Caco-2 (cell line): ENCODE measurements around the gene SPATC1L. TPM values are rescaled to one million over a fixed set of nuclear protein-coding genes. Genes with fewer than 3 reads are reported as not detected.

ENCODE experiments used
- BruUV-seq: library from RNA; stranded (reverse); fragments of 400-500 nt; replicated peaks from 2 replicates; lab custom pipeline; 2021; lab: Mats Ljungman, UMichigan
- CTCF ChIA-PET: fragments of 300-600 bp; sonication (Branson Sonifier 250); formaldehyde crosslinking; loops from one replicate; lab custom pipeline; 2022; ENCODE audit warnings: antibody characterized with exemption; lab: Charles Lee
- POLR2A ChIA-PET: fragments of 300-600 bp; sonication (Branson Sonifier 250); formaldehyde crosslinking; loops from one replicate; lab custom pipeline; 2022; ENCODE audit warnings: antibody characterized with exemption; lab: Charles Lee
- DNase-seq, 2 experiments: peaks; one replicate each; pipeline versions ENCODE4 v3.0.0 to v3.0.0-alpha.2; 2020 to 2022
- H3K27me3 ChIP-seq: replicated peaks from 2 replicates; pipeline ENCODE4 v1.6.0; 2011; ENCODE audit warnings: low read length; ENCODE audit not compliant: control insufficient read depth, insufficient read depth
- H3K36me3 ChIP-seq: 2 replicates; pipeline ENCODE4 v1.5.1; 2011; ENCODE audit warnings: low read length; ENCODE audit not compliant: control insufficient read depth, insufficient read depth
- H3K4me1 ChIP-seq: fragments of 250-450 bp; sonication (Bioruptor Pico); 2 replicates; pipeline ENCODE4 v1.5.1; 2020; ENCODE audit warnings: mild to moderate bottlenecking
- H3K4me3 ChIP-seq: 2 replicates; pipeline ENCODE4 v1.5.1; 2011; ENCODE audit warnings: low read depth, mild to moderate bottlenecking, control low read depth, low read length
- H3K9me3 ChIP-seq: fragments of 250-450 bp; sonication (Bioruptor Pico); 2 replicates; pipeline ENCODE4 v1.5.1; 2020; ENCODE audit warnings: mild to moderate bottlenecking, moderate library complexity
- H3K27ac Mint-ChIP-seq: one replicate; pipeline ENCODE4 v1.8.0; 2022; ENCODE audit warnings: mixed read lengths; ENCODE audit not compliant: unreplicated experiment
- H3K27me3 Mint-ChIP-seq: one replicate; pipeline ENCODE4 v1.8.0; 2022; ENCODE audit warnings: mixed read lengths; ENCODE audit not compliant: insufficient read depth, unreplicated experiment
- H3K36me3 Mint-ChIP-seq: one replicate; pipeline ENCODE4 v1.8.0; 2022; ENCODE audit warnings: mild to moderate bottlenecking, mixed read lengths; ENCODE audit not compliant: insufficient read depth, unreplicated experiment
- H3K4me1 Mint-ChIP-seq: one replicate; pipeline ENCODE4 v1.8.0; 2022; ENCODE audit warnings: low read depth, mixed read lengths; ENCODE audit not compliant: unreplicated experiment
- H3K4me3 Mint-ChIP-seq: one replicate; pipeline ENCODE4 v1.8.0; 2022; ENCODE audit warnings: mild to moderate bottlenecking, moderate library complexity, mixed read lengths; ENCODE audit not compliant: unreplicated experiment
- H3K9me3 Mint-ChIP-seq: one replicate; pipeline ENCODE4 v1.8.0; 2022; ENCODE audit warnings: mixed read lengths; ENCODE audit not compliant: unreplicated experiment
- intact Hi-C: fragments of 100-400 bp; cut with micrococcal nuclease; formaldehyde crosslinking; loops from one replicate; pipeline ENCODE4 v1.10.0; 2022; ENCODE audit not compliant: unreplicated experiment
- total RNA-seq: library from RNA; stranded (reverse); gene quantifications from 2 replicates; pipeline ENCODE4 v1.2.3, GENCODE V29; 2022
- TF ChIP-seq, protein P1 (sequence below), 2 experiments: fragments of 200-600 bp in 1 of 2; IDR thresholded peaks; 1 replicate in 1 of 2; 2 replicates in 1 of 2; pipeline versions ENCODE4 v1.5.1 to v1.8.0; 2011 to 2022; ENCODE audit warnings: antibody characterized with exemption in 1 of 2, control low read depth in 1 of 2, inconsistent platforms in 1 of 2, low read depth in 1 of 2, low read length in 1 of 2, mild to moderate bottlenecking in 1 of 2, moderate library complexity in 1 of 2; ENCODE audit not compliant: insufficient read depth in 1 of 2, severe bottlenecking in 1 of 2, unreplicated experiment in 1 of 2

Gene SPATC1L
- total RNA-seq, 1 experiment from 2014 or later, result 3.1 TPM

- no peaks in the 10 kb centered on the region for H3K36me3 ChIP-seq
- H3K4me1 ChIP-seq, result no peaks in the 10 kb centered on the region
- ChIA-PET POLR2A (no interaction called here), CTCF (no interaction called here)
- peak overlapping the region; percentile 20; the same call in 1 of the 2 replicates for H3K4me3 ChIP-seq
- peaks cover 16% of the 10 kb centered on the region for H3K36me3 Mint-ChIP-seq
- H3K4me1 Mint-ChIP-seq, result peaks cover 7% of the 10 kb centered on the region
- no peaks in the 10 kb centered on the region for H3K27me3 Mint-ChIP-seq
- H3K27ac Mint-ChIP-seq, result no peak overlapping the region
- intact Hi-C loops, result no loop called here
- no peaks in the 10 kb centered on the region for H3K27me3 ChIP-seq
- no TSS peak for BruUV-seq
- TF ChIP-seq, protein P1, sequence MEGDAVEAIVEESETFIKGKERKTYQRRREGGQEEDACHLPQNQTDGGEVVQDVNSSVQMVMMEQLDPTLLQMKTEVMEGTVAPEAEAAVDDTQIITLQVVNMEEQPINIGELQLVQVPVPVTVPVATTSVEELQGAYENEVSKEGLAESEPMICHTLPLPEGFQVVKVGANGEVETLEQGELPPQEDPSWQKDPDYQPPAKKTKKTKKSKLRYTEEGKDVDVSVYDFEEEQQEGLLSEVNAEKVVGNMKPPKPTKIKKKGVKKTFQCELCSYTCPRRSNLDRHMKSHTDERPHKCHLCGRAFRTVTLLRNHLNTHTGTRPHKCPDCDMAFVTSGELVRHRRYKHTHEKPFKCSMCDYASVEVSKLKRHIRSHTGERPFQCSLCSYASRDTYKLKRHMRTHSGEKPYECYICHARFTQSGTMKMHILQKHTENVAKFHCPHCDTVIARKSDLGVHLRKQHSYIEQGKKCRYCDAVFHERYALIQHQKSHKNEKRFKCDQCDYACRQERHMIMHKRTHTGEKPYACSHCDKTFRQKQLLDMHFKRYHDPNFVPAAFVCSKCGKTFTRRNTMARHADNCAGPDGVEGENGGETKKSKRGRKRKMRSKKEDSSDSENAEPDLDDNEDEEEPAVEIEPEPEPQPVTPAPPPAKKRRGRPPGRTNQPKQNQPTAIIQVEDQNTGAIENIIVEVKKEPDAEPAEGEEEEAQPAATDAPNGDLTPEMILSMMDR (IDR thresholded peaks at IDR 0.05; ENCODE audit: insufficient read depth in 1 of 2, low read depth in 1 of 2, low read length in 1 of 2, severe bottlenecking in 1 of 2, unreplicated experiment in 1 of 2), result no peak
- no peak overlapping the region for H3K4me3 Mint-ChIP-seq
- H3K9me3 Mint-ChIP-seq, result no peaks in the 10 kb centered on the region
- H3K9me3 ChIP-seq, result no peaks in the 10 kb centered on the region
- DNase-seq, result no peak
These were observed 29.2 kb downstream of the SPATC1L start for GRCh38 chr21:46154955-46155513.

- no peak overlapping the region for H3K4me3 Mint-ChIP-seq
- TF ChIP-seq, protein P1 (IDR thresholded peaks at IDR 0.05; ENCODE audit: insufficient read depth in 1 of 2, low read depth in 1 of 2, low read length in 1 of 2, severe bottlenecking in 1 of 2, unreplicated experiment in 1 of 2), result no peak
- ChIA-PET POLR2A (no interaction called here), CTCF (interaction anchor here (2.4 kb wide), 1 partner anchor 11 kb away, joined by 6 read pairs; no protein-coding TSS in a partner anchor)
- H3K27me3 Mint-ChIP-seq, result no peaks in the 10 kb centered on the region
- peaks cover 12% of the 10 kb centered on the region for H3K36me3 Mint-ChIP-seq
- no peak overlapping the region for H3K4me3 ChIP-seq
- H3K4me1 ChIP-seq, result no peaks in the 10 kb centered on the region
- H3K36me3 ChIP-seq, result no peaks in the 10 kb centered on the region
- H3K4me1 Mint-ChIP-seq, result peaks cover 7% of the 10 kb centered on the region
- no peak overlapping the region for H3K27ac Mint-ChIP-seq
- intact Hi-C loops, result no loop called here
- BruUV-seq, result no TSS peak
- no peaks in the 10 kb centered on the region for H3K27me3 ChIP-seq
- H3K9me3 Mint-ChIP-seq, result no peaks in the 10 kb centered on the region
- H3K9me3 ChIP-seq, result no peaks in the 10 kb centered on the region
- DNase-seq, result no peak
These were observed 29.9 kb downstream of the SPATC1L start for GRCh38 chr21:46154155-46154954.

- BruUV-seq, result no TSS peak
- H3K4me3 ChIP-seq, result no peak overlapping the region
- intact Hi-C loops, result no loop called here
- Mint-ChIP-seq H3K9me3 (no peaks in the 10 kb centered on the region), H3K4me1 (peaks cover 7% of the 10 kb centered on the region), H3K27me3 (no peaks in the 10 kb centered on the region), H3K27ac (no peak overlapping the region), H3K4me3 (no peak overlapping the region), H3K36me3 (peaks cover 7% of the 10 kb centered on the region)
- no peaks in the 10 kb centered on the region for H3K27me3 ChIP-seq
- ChIA-PET CTCF (interaction anchor here (2.4 kb wide), 1 partner anchor 10 kb away, joined by 6 read pairs; no protein-coding TSS in a partner anchor), POLR2A (no interaction called here)
- H3K9me3 ChIP-seq, result no peaks in the 10 kb centered on the region
- H3K4me1 ChIP-seq, result no peaks in the 10 kb centered on the region
- TF ChIP-seq, protein P1 (IDR thresholded peaks at IDR 0.05; ENCODE audit: insufficient read depth in 1 of 2, low read depth in 1 of 2, low read length in 1 of 2, severe bottlenecking in 1 of 2, unreplicated experiment in 1 of 2), result peak; percentile 30 to 33
- no peaks in the 10 kb centered on the region for H3K36me3 ChIP-seq
- peak in 1 of 2 experiments; percentile 35 for DNase-seq
These were observed 30.8 kb downstream of the SPATC1L start for GRCh38 chr21:46153247-46154154.
